H9 (cell line): Measurements from ENCODE around the gene GYG2. TPM values are rescaled to one million over a fixed set of nuclear protein-coding genes. Genes with fewer than 3 reads are reported as not detected.

ENCODE experiments used
- DNase-seq: peaks from one replicate; pipeline ENCODE4 v3.0.0-alpha.2; 2017
- H2AFZ ChIP-seq: one replicate; pipeline ENCODE4 v1.6.1; 2013; ENCODE audit warnings: mild to moderate bottlenecking, low read length, control low read depth, moderate library complexity
- H2AK5ac ChIP-seq: 2 replicates; pipeline ENCODE4 v1.6.1; 2013; ENCODE audit warnings: low read length, control low read depth, mixed read lengths; ENCODE audit not compliant: insufficient read length
- H2BK120ac ChIP-seq: one replicate; pipeline ENCODE4 v1.6.1; 2013; ENCODE audit warnings: low read depth, mild to moderate bottlenecking, low read length, control low read depth, inconsistent platforms; ENCODE audit not compliant: poor library complexity, severe bottlenecking
- H2BK12ac ChIP-seq: 2 replicates; pipeline ENCODE4 v1.6.1; 2013; ENCODE audit warnings: low read length, control low read depth, mixed read lengths, low read depth; ENCODE audit not compliant: insufficient read length
- H2BK15ac ChIP-seq: 2 replicates; pipeline ENCODE4 v1.6.1; 2013; ENCODE audit warnings: low read depth, low read length, control low read depth
- H2BK20ac ChIP-seq: one replicate; pipeline ENCODE4 v1.6.1; 2013; ENCODE audit warnings: low read depth, mild to moderate bottlenecking, low read length, control low read depth, inconsistent platforms; ENCODE audit not compliant: poor library complexity, severe bottlenecking
- H2BK5ac ChIP-seq: 2 replicates; pipeline ENCODE4 v1.6.1; 2013; ENCODE audit warnings: low read length, control low read depth, mixed read lengths; ENCODE audit not compliant: insufficient read length
- H3K14ac ChIP-seq: 2 replicates; pipeline ENCODE4 v1.6.1; 2013; ENCODE audit warnings: low read length, control low read depth; ENCODE audit not compliant: insufficient read depth
- H3K18ac ChIP-seq: 2 replicates; pipeline ENCODE4 v1.6.1; 2013; ENCODE audit warnings: low read depth, mild to moderate bottlenecking, mixed read lengths, low read length, control low read depth; ENCODE audit not compliant: insufficient read length
- H3K23ac ChIP-seq: 2 replicates; pipeline ENCODE4 v1.6.1; 2013; ENCODE audit warnings: low read length, control low read depth, mixed read lengths, low read depth; ENCODE audit not compliant: insufficient read length
- H3K23me2 ChIP-seq: 2 replicates; pipeline ENCODE4 v1.6.1; 2013; ENCODE audit warnings: low read depth, mild to moderate bottlenecking, mixed read lengths, low read length, control low read depth; ENCODE audit not compliant: insufficient read length, poor library complexity, severe bottlenecking
- H3K27ac ChIP-seq: 2 replicates; pipeline ENCODE4 v1.5.1; 2013; ENCODE audit warnings: low read length, control low read depth, mixed read lengths, low read depth; ENCODE audit not compliant: insufficient read length
- H3K27me3 ChIP-seq: 2 replicates; pipeline ENCODE4 v1.6.1; 2013; ENCODE audit warnings: low read length, control low read depth, inconsistent platforms; ENCODE audit not compliant: insufficient read depth
- H3K4ac ChIP-seq: 2 replicates; pipeline ENCODE4 v1.6.1; 2013; ENCODE audit warnings: low read depth, mild to moderate bottlenecking, control low read depth, inconsistent platforms, low read length, moderate library complexity
- H3K4me1 ChIP-seq: 2 replicates; pipeline ENCODE4 v1.6.1; 2013; ENCODE audit warnings: low read length, control low read depth, inconsistent platforms; ENCODE audit not compliant: insufficient read depth
- H3K4me2 ChIP-seq: 2 replicates; pipeline ENCODE4 v1.6.1; 2013; ENCODE audit warnings: low read length, control low read depth, mixed read lengths; ENCODE audit not compliant: insufficient read length, insufficient read depth
- H3K56ac ChIP-seq: 2 replicates; pipeline ENCODE4 v1.6.1; 2013; ENCODE audit warnings: low read depth, mild to moderate bottlenecking, mixed read lengths, low read length, control low read depth; ENCODE audit not compliant: insufficient read length
- H3K79me1 ChIP-seq: 2 replicates; pipeline ENCODE4 v1.6.1; 2013; ENCODE audit warnings: low read depth, mild to moderate bottlenecking, moderate library complexity, low read length, control low read depth, inconsistent platforms; ENCODE audit not compliant: insufficient read depth, poor library complexity, severe bottlenecking
- H3K79me2 ChIP-seq: 2 replicates; pipeline ENCODE4 v1.6.1; 2013; ENCODE audit warnings: low read length, control low read depth, inconsistent platforms; ENCODE audit not compliant: insufficient read depth
- H3K9ac ChIP-seq: 2 replicates; pipeline ENCODE4 v1.6.1; 2013; ENCODE audit warnings: low read length, control low read depth, mixed read lengths; ENCODE audit not compliant: insufficient read length; ENCODE audit errors: extremely low read depth
- H3K9me3 ChIP-seq: one replicate; pipeline ENCODE4 v1.6.1; 2013; ENCODE audit warnings: low read depth, low read length, inconsistent platforms; ENCODE audit not compliant: control insufficient read depth
- H3T11ph ChIP-seq: one replicate; pipeline ENCODE4 v1.6.1; 2013; ENCODE audit warnings: mild to moderate bottlenecking, low read length, control low read depth, inconsistent platforms
- H4K20me1 ChIP-seq: one replicate; pipeline ENCODE4 v1.6.1; 2013; ENCODE audit not compliant: control insufficient read depth, insufficient read length, insufficient read depth
- H4K5ac ChIP-seq: 2 replicates; pipeline ENCODE4 v1.6.1; 2013; ENCODE audit warnings: low read depth, mild to moderate bottlenecking, mixed read lengths, low read length, control low read depth; ENCODE audit not compliant: insufficient read length
- H4K8ac ChIP-seq: replicated peaks from 2 replicates; pipeline ENCODE4 v1.6.1; 2013; ENCODE audit warnings: low read length, control low read depth, mixed read lengths, low read depth; ENCODE audit not compliant: insufficient read length
- H4K91ac ChIP-seq: 2 replicates; pipeline ENCODE4 v1.6.1; 2013; ENCODE audit warnings: low read depth, mild to moderate bottlenecking, moderate library complexity, mixed read lengths, low read length, control low read depth; ENCODE audit not compliant: insufficient read length
- H3K27ac Mint-ChIP-seq, 3 experiments: 2 replicates in 2 of 3; 3 replicates in 1 of 3; pipeline ENCODE4 v1.8.0; 2020 to 2021; ENCODE audit warnings: mixed read lengths in 3 of 3, mild to moderate bottlenecking in 1 of 3, moderate library complexity in 1 of 3
- H3K27me3 Mint-ChIP-seq: 2 replicates; pipeline ENCODE4 v1.8.0; 2021; ENCODE audit warnings: low read depth, mild to moderate bottlenecking, moderate library complexity, mixed read lengths
- H3K36me3 Mint-ChIP-seq, 3 experiments: 2 replicates in 2 of 3; 3 replicates in 1 of 3; pipeline ENCODE4 v1.8.0; 2020 to 2021; ENCODE audit warnings: low read depth in 3 of 3, mixed read lengths in 3 of 3; ENCODE audit not compliant: insufficient read depth in 1 of 3
- H3K4me1 Mint-ChIP-seq, 2 experiments: 2 replicates each; pipeline ENCODE4 v1.8.0; 2020; ENCODE audit warnings: mixed read lengths in 2 of 2
- H3K4me3 Mint-ChIP-seq, 2 experiments: 2 replicates in 1 of 2; 3 replicates in 1 of 2; pipeline ENCODE4 v1.8.0; 2020 to 2021; ENCODE audit warnings: mild to moderate bottlenecking in 2 of 2, mixed read lengths in 2 of 2, moderate library complexity in 1 of 2
- H3K9me3 Mint-ChIP-seq, 2 experiments: 2 replicates in 1 of 2; 3 replicates in 1 of 2; pipeline ENCODE4 v1.8.0; 2020; ENCODE audit warnings: mild to moderate bottlenecking in 2 of 2, mixed read lengths in 2 of 2, moderate library complexity in 1 of 2
- CTCF ChIP-seq: fragments of 200-600 bp; sonication (generic); conservative IDR thresholded peaks from 3 replicates; pipeline ENCODE4 v1.8.0; 2021; ENCODE audit warnings: antibody characterized with exemption, mild to moderate bottlenecking
- whole genome bisulfite sequencing: extraction: QIAGEN DNeasy Blood & Tissue Kit; methylation state at CpG from one replicate; pipeline ENCODE4 v1.1.7; 2013; ENCODE audit warnings: missing lambda C conversion rate, low lambda C conversion rate, mixed read lengths; ENCODE audit not compliant: insufficient read length; ENCODE audit errors: extremely low coverage; 5-methylcytosine and 5-hydroxymethylcytosine counted together
- total RNA-seq: library from RNA; stranded (reverse); gene quantifications from 2 replicates; pipeline ENCODE4 v1.2.1, GENCODE V29; 2021

The GYG2 gene
- total RNA-seq, 1 experiment from 2014 or later, result 95.9 TPM

- Histone ChIP-seq H3K23me2 (peaks cover 4% of the 10 kb centered on the region), H3K4ac (no peak overlapping the region), H3K79me2 (no peaks in the 10 kb centered on the region), H3K4me2 (no peak overlapping the region), H2BK120ac (no peak overlapping the region), H3K23ac (no peak overlapping the region), H3K27me3 (no peaks in the 10 kb centered on the region; the same call in 1 of the 2 replicates), H4K5ac (peak overlapping the region; percentile 36), H2AFZ (no peak overlapping the region), H2BK5ac (no peak overlapping the region), H3K4me1 (peaks cover 5% of the 10 kb centered on the region), H2BK15ac (no peak overlapping the region), H4K8ac (no peak overlapping the region), H3K18ac (peak overlapping the region; percentile 15), H3K27ac (no peak overlapping the region), H2AK5ac (no peak overlapping the region), H2BK12ac (no peak overlapping the region), H3K56ac (no peak overlapping the region), H3K14ac (no peak overlapping the region; the same call in 1 of the 2 replicates), H2BK20ac (no peak overlapping the region), H3K79me1 (no peaks in the 10 kb centered on the region), H4K20me1 (no peaks in the 10 kb centered on the region), H3T11ph (no peak overlapping the region), H3K9ac (no peak overlapping the region), H4K91ac (no peak overlapping the region), H3K9me3 (no peaks in the 10 kb centered on the region)
- peak overlapping the region; percentile 10 to 79 (median 22); a peak in 5 of 7 replicates for H3K27ac Mint-ChIP-seq
- no peak overlapping the region; a peak in 1 of 5 replicates for H3K4me3 Mint-ChIP-seq
- TF ChIP-seq CTCF, result no peak
- no peaks in the 10 kb centered on the region for H3K27me3 Mint-ChIP-seq
- no CpG with 5 or more reads among the region's 13 CpGs for WGBS
- no peak for DNase-seq
- no peaks in the 10 kb centered on the region for H3K9me3 Mint-ChIP-seq
- peaks cover 7 to 8% of the 10 kb centered on the region in 2 experiments; a peak in 3 of 4 replicates for H3K4me1 Mint-ChIP-seq
- H3K36me3 Mint-ChIP-seq, result no peaks in the 10 kb centered on the region; a peak in 1 of 7 replicates
Observed at GRCh38 chrX:2823795-2824386, 4.8 kb upstream of the GYG2 start.
